GM12891 (cell line): Measurements from ENCODE around the gene FILIP1L.

Source experiments
- PAX5 ChIP-seq: IDR thresholded peaks from 2 replicates; pipeline ENCODE4 v1.6.1; 2011; ENCODE audit warnings: low read length, moderate library complexity, mild to moderate bottlenecking; ENCODE audit not compliant: insufficient read depth, severe bottlenecking
- POLR2A ChIP-seq: IDR thresholded peaks from 2 replicates; pipeline ENCODE4 v1.6.1; 2011; ENCODE audit warnings: low read depth, low read length, control low read depth
- POLR2AphosphoS5 ChIP-seq: IDR thresholded peaks from 2 replicates; pipeline ENCODE4 v1.6.1; 2011; ENCODE audit warnings: low read depth, low read length, control low read depth
- POU2F2 ChIP-seq: IDR thresholded peaks from 2 replicates; pipeline ENCODE4 v1.6.1; 2011; ENCODE audit warnings: low read depth, mild to moderate bottlenecking, control low read depth, low read length, moderate library complexity
- SPI1 ChIP-seq: IDR thresholded peaks from 2 replicates; pipeline ENCODE4 v1.6.1; 2011; ENCODE audit warnings: low read depth, low read length, control low read depth
- TAF1 ChIP-seq: IDR thresholded peaks from 2 replicates; pipeline ENCODE4 v1.6.1; 2011; ENCODE audit warnings: low read depth, low read length, control low read depth

- TF ChIP-seq POLR2A (no peak), POLR2AphosphoS5 (no peak), TAF1 (no peak), PAX5 (no peak), SPI1 (no peak), POU2F2 (no peak)
Measured at GRCh38 chr3:100001083-100001482, 113.2 kb downstream of the FILIP1L start.
